Caco-2 (cell line): ENCODE results near the gene GOLGA6B. TPM values are rescaled to one million over a fixed set of nuclear protein-coding genes. Genes with fewer than 3 reads are reported as not detected.
A peak's percentile ranks its signal among the peaks of the same experiment; 100 is the strongest.
"Not testable (repeated sequence)": the region's sequence is repeated elsewhere in the genome, so short reads cannot be mapped to it uniquely, and the experiment has no call there.

Experiments used
- BruUV-seq: library from RNA; stranded (reverse); fragments of 400-500 nt; replicated peaks from 2 replicates; lab custom pipeline; 2021; lab: Mats Ljungman, UMichigan
- CTCF ChIA-PET: fragments of 300-600 bp; sonication (Branson Sonifier 250); formaldehyde crosslinking; loops from one replicate; lab custom pipeline; 2022; ENCODE audit warnings: antibody characterized with exemption; lab: Charles Lee
- POLR2A ChIA-PET: fragments of 300-600 bp; sonication (Branson Sonifier 250); formaldehyde crosslinking; loops from one replicate; lab custom pipeline; 2022; ENCODE audit warnings: antibody characterized with exemption; lab: Charles Lee
- DNase-seq, 2 experiments: peaks; one replicate each; pipeline versions ENCODE4 v3.0.0 to v3.0.0-alpha.2; 2020 to 2022
- H3K27me3 ChIP-seq: replicated peaks from 2 replicates; pipeline ENCODE4 v1.6.0; 2011; ENCODE audit warnings: low read length; ENCODE audit not compliant: control insufficient read depth, insufficient read depth
- H3K36me3 ChIP-seq: 2 replicates; pipeline ENCODE4 v1.5.1; 2011; ENCODE audit warnings: low read length; ENCODE audit not compliant: control insufficient read depth, insufficient read depth
- H3K4me1 ChIP-seq: fragments of 250-450 bp; sonication (Bioruptor Pico); 2 replicates; pipeline ENCODE4 v1.5.1; 2020; ENCODE audit warnings: mild to moderate bottlenecking
- H3K4me3 ChIP-seq: 2 replicates; pipeline ENCODE4 v1.5.1; 2011; ENCODE audit warnings: low read depth, mild to moderate bottlenecking, control low read depth, low read length
- H3K9me3 ChIP-seq: fragments of 250-450 bp; sonication (Bioruptor Pico); 2 replicates; pipeline ENCODE4 v1.5.1; 2020; ENCODE audit warnings: mild to moderate bottlenecking, moderate library complexity
- H3K27ac Mint-ChIP-seq: one replicate; pipeline ENCODE4 v1.8.0; 2022; ENCODE audit warnings: mixed read lengths; ENCODE audit not compliant: unreplicated experiment
- H3K27me3 Mint-ChIP-seq: one replicate; pipeline ENCODE4 v1.8.0; 2022; ENCODE audit warnings: mixed read lengths; ENCODE audit not compliant: insufficient read depth, unreplicated experiment
- H3K36me3 Mint-ChIP-seq: one replicate; pipeline ENCODE4 v1.8.0; 2022; ENCODE audit warnings: mild to moderate bottlenecking, mixed read lengths; ENCODE audit not compliant: insufficient read depth, unreplicated experiment
- H3K4me1 Mint-ChIP-seq: one replicate; pipeline ENCODE4 v1.8.0; 2022; ENCODE audit warnings: low read depth, mixed read lengths; ENCODE audit not compliant: unreplicated experiment
- H3K4me3 Mint-ChIP-seq: one replicate; pipeline ENCODE4 v1.8.0; 2022; ENCODE audit warnings: mild to moderate bottlenecking, moderate library complexity, mixed read lengths; ENCODE audit not compliant: unreplicated experiment
- H3K9me3 Mint-ChIP-seq: one replicate; pipeline ENCODE4 v1.8.0; 2022; ENCODE audit warnings: mixed read lengths; ENCODE audit not compliant: unreplicated experiment
- intact Hi-C: fragments of 100-400 bp; cut with micrococcal nuclease; formaldehyde crosslinking; loops from one replicate; pipeline ENCODE4 v1.10.0; 2022; ENCODE audit not compliant: unreplicated experiment
- total RNA-seq: library from RNA; stranded (reverse); gene quantifications from 2 replicates; pipeline ENCODE4 v1.2.3, GENCODE V29; 2022
- TF ChIP-seq, protein P1 (sequence below), 2 experiments: fragments of 200-600 bp in 1 of 2; IDR thresholded peaks; 1 replicate in 1 of 2; 2 replicates in 1 of 2; pipeline versions ENCODE4 v1.5.1 to v1.8.0; 2011 to 2022; ENCODE audit warnings: antibody characterized with exemption in 1 of 2, control low read depth in 1 of 2, inconsistent platforms in 1 of 2, low read depth in 1 of 2, low read length in 1 of 2, mild to moderate bottlenecking in 1 of 2, moderate library complexity in 1 of 2; ENCODE audit not compliant: insufficient read depth in 1 of 2, severe bottlenecking in 1 of 2, unreplicated experiment in 1 of 2

GOLGA6B gene
- total RNA-seq, 1 experiment from 2014 or later: not detected

- Histone ChIP-seq H3K27me3 (no peaks in the 10 kb centered on the region), H3K9me3 (no peaks in the 10 kb centered on the region), H3K4me1 (no peaks in the 10 kb centered on the region), H3K36me3 (no peaks in the 10 kb centered on the region), H3K4me3 (no peak overlapping the region)
- Mint-ChIP-seq H3K4me3 (no peak overlapping the region), H3K27ac (no peak overlapping the region), H3K9me3 (no peaks in the 10 kb centered on the region), H3K36me3 (no peaks in the 10 kb centered on the region), H3K4me1 (no peaks in the 10 kb centered on the region), H3K27me3 (no peaks in the 10 kb centered on the region)
- intact Hi-C loops: no loop called here
- TF ChIP-seq, protein P1, sequence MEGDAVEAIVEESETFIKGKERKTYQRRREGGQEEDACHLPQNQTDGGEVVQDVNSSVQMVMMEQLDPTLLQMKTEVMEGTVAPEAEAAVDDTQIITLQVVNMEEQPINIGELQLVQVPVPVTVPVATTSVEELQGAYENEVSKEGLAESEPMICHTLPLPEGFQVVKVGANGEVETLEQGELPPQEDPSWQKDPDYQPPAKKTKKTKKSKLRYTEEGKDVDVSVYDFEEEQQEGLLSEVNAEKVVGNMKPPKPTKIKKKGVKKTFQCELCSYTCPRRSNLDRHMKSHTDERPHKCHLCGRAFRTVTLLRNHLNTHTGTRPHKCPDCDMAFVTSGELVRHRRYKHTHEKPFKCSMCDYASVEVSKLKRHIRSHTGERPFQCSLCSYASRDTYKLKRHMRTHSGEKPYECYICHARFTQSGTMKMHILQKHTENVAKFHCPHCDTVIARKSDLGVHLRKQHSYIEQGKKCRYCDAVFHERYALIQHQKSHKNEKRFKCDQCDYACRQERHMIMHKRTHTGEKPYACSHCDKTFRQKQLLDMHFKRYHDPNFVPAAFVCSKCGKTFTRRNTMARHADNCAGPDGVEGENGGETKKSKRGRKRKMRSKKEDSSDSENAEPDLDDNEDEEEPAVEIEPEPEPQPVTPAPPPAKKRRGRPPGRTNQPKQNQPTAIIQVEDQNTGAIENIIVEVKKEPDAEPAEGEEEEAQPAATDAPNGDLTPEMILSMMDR (IDR thresholded peaks at IDR 0.05; ENCODE audit: insufficient read depth in 1 of 2, low read depth in 1 of 2, low read length in 1 of 2, severe bottlenecking in 1 of 2, unreplicated experiment in 1 of 2): no peak
- BruUV-seq: no TSS peak
- no peak for DNase-seq
- ChIA-PET CTCF (no interaction called here), POLR2A (no interaction called here)
Observed at GRCh38 chr15:72700076-72700475, 45.6 kb downstream of the GOLGA6B start.

- Histone ChIP-seq H3K36me3 (no peaks in the 10 kb centered on the region), H3K27me3 (no peaks in the 10 kb centered on the region), H3K4me1 (peaks cover 36% of the 10 kb centered on the region), H3K4me3 (no peak overlapping the region), H3K9me3 (no peaks in the 10 kb centered on the region)
- ChIA-PET POLR2A (no interaction called here), CTCF (no interaction called here)
- TF ChIP-seq, protein P1 (IDR thresholded peaks at IDR 0.05; ENCODE audit: insufficient read depth in 1 of 2, low read depth in 1 of 2, low read length in 1 of 2, severe bottlenecking in 1 of 2, unreplicated experiment in 1 of 2): no peak
- Mint-ChIP-seq H3K27me3 (no peaks in the 10 kb centered on the region), H3K9me3 (no peaks in the 10 kb centered on the region), H3K27ac (no peak overlapping the region), H3K36me3 (no peaks in the 10 kb centered on the region), H3K4me1 (peaks cover 19% of the 10 kb centered on the region), H3K4me3 (no peak overlapping the region)
- DNase-seq: no peak
- no TSS peak for BruUV-seq
- intact Hi-C loops: no loop called here
Observed at GRCh38 chr15:72706266-72706665, 51.8 kb downstream of the GOLGA6B start.

- H3K9me3 Mint-ChIP-seq, BruUV-seq, H3K27me3 ChIP-seq, POLR2A ChIA-PET, H3K4me3 ChIP-seq, intact Hi-C loops, H3K36me3 Mint-ChIP-seq, H3K36me3 ChIP-seq, H3K27me3 Mint-ChIP-seq, H3K9me3 ChIP-seq: not testable (repeated sequence)
- CTCF ChIA-PET: interaction anchor here (0.6 to 0.7 kb wide), 2 partner anchors 13 to 480 kb away, joined by 3 read pairs; no protein-coding TSS in a partner anchor
- DNase-seq: peak in 1 of 2 experiments; percentile 12
- Mint-ChIP-seq H3K4me1 (peaks cover 19% of the 10 kb centered on the region), H3K4me3 (peak overlapping the region; percentile 45), H3K27ac (peak overlapping the region; percentile 39)
- peaks cover 36% of the 10 kb centered on the region for H3K4me1 ChIP-seq
Observed at GRCh38 chr15:72708551-72709303, 54.2 kb downstream of the GOLGA6B start.

Other genes starting within 250 kb of the GOLGA6B start
- gene ARIH1, start 180.4 kb upstream of the GOLGA6B start, total RNA-seq: 116 and 126 TPM in 2 replicates
- gene HIGD2B, start 31.5 kb downstream of the GOLGA6B start, total RNA-seq: not detected in 2 replicates
- 19.8 and 22.4 TPM in 2 replicates for gene BBS4, start 31.5 kb downstream of the GOLGA6B start, total RNA-seq
- 52.6 and 55.6 TPM in 2 replicates for gene ADPGK, start 129.1 kb downstream of the GOLGA6B start, total RNA-seq